B cell (primary cell): ENCODE data around the gene MTHFD2L. TPM values are rescaled to one million over a fixed set of nuclear protein-coding genes. Genes with fewer than 3 reads are reported as not detected.

Experiments
- ATAC-seq: fragments of 200-7000 bp; cut with Tn5 transposase; one replicate; pipeline ENCODE4 v1.10.0; 2021; ENCODE audit warnings: low read depth, mild to moderate bottlenecking, moderate number of reproducible peaks, moderate library complexity
- CTCF ChIA-PET: fragments of 350-600 bp; sonication (Branson Sonifier 250); formaldehyde crosslinking; loops from one replicate; lab custom pipeline; 2021; ENCODE audit warnings: antibody characterized with exemption, inconsistent platforms; lab: Charles Lee
- POLR2A ChIA-PET: fragments of 350-600 bp; sonication (Branson Sonifier 250); formaldehyde crosslinking; loops from one replicate; lab custom pipeline; 2021; ENCODE audit warnings: antibody characterized with exemption; lab: Charles Lee
- DNase-seq: peaks from one replicate; pipeline ENCODE4 v3.0.0; 2013
- H2AFZ ChIP-seq: 2 replicates; pipeline ENCODE4 v1.6.1; 2012; ENCODE audit warnings: mild to moderate bottlenecking, low read depth, low read length; ENCODE audit not compliant: insufficient read depth, poor library complexity, severe bottlenecking
- H3K27ac ChIP-seq, 2 donors: 1 replicate in 1 of 2; 2 replicates in 1 of 2; pipeline ENCODE4 v1.5.1; 2012 to 2013; ENCODE audit warnings: low read length in 2 of 2, mild to moderate bottlenecking in 2 of 2, moderate library complexity in 1 of 2
- H3K27me3 ChIP-seq, 4 experiments: fragments of 200-600 bp in 1 of 4; sonication (generic) in 1 of 4; replicated peaks in 1 of 4; 1 replicate in 2 of 4; 2 replicates in 2 of 4; pipeline versions ENCODE4 v1.6.1 to v1.7.0; 2013 to 2016; ENCODE audit warnings: low read length in 3 of 4, mild to moderate bottlenecking in 2 of 4, mixed read lengths in 1 of 4, moderate library complexity in 1 of 4; ENCODE audit not compliant: insufficient read depth in 4 of 4, control insufficient read depth in 3 of 4; ENCODE audit errors: control extremely low read depth in 1 of 4
- H3K36me3 ChIP-seq, 2 experiments: replicated peaks in 1 of 2; 1 replicate in 1 of 2; 2 replicates in 1 of 2; pipeline versions ENCODE4 v1.6.1 to v1.7.1; 2013; ENCODE audit warnings: low read length in 1 of 2; ENCODE audit not compliant: insufficient read depth in 2 of 2, control insufficient read depth in 1 of 2; ENCODE audit errors: control extremely low read depth in 1 of 2, extremely low read depth in 1 of 2
- H3K4me1 ChIP-seq, 2 donors: fragments of 200-600 bp in 1 of 2; sonication (generic) in 1 of 2; 1 replicate in 1 of 2; 2 replicates in 1 of 2; pipeline versions ENCODE4 v1.5.1 to v1.6.1; 2013 to 2017; ENCODE audit warnings: low read length in 2 of 2; ENCODE audit not compliant: control insufficient read depth in 2 of 2, insufficient read depth in 2 of 2
- H3K4me2 ChIP-seq: replicated peaks from 2 replicates; pipeline ENCODE3; 2012; ENCODE audit warnings: mild to moderate bottlenecking, low read depth, low read length; ENCODE audit not compliant: poor library complexity, severe bottlenecking
- H3K4me3 ChIP-seq, 5 experiments: fragments of 200-600 bp in 1 of 5; sonication (generic) in 1 of 5; 1 replicate in 3 of 5; 2 replicates in 2 of 5; pipeline versions ENCODE4 v1.5.1 to v1.7.0; 2011 to 2016; ENCODE audit warnings: low read length in 4 of 5, mild to moderate bottlenecking in 4 of 5, low read depth in 2 of 5, control low read depth in 1 of 5, moderate library complexity in 1 of 5; ENCODE audit not compliant: insufficient read depth in 1 of 5; ENCODE audit errors: control extremely low read depth in 1 of 5, extremely low read depth in 1 of 5
- H3K79me2 ChIP-seq: fragments of 200-600 bp; sonication (generic); one replicate; pipeline ENCODE4 v1.6.0; 2016; ENCODE audit warnings: low read length; ENCODE audit not compliant: control insufficient read depth, insufficient read depth
- H3K9ac ChIP-seq: fragments of 200-600 bp; sonication (generic); 2 replicates; pipeline ENCODE4 v1.6.1; 2017; ENCODE audit warnings: mild to moderate bottlenecking, low read length, moderate library complexity
- H3K9me3 ChIP-seq, 3 donors: one replicate each; pipeline versions ENCODE4 v1.6.1 to v1.7.1; 2013; ENCODE audit warnings: low read length in 2 of 3; ENCODE audit not compliant: control insufficient read depth in 2 of 3, insufficient read depth in 1 of 3; ENCODE audit errors: control extremely low read depth in 1 of 3
- H4K20me1 ChIP-seq: 2 replicates; pipeline ENCODE4 v1.6.0; 2012; ENCODE audit warnings: mild to moderate bottlenecking, low read length; ENCODE audit not compliant: insufficient read depth, control insufficient read depth, poor library complexity, severe bottlenecking
- H3K27ac Mint-ChIP-seq: one replicate; pipeline ENCODE4 v1.8.0; 2021; ENCODE audit warnings: mixed read lengths
- H3K27me3 Mint-ChIP-seq: one replicate; pipeline ENCODE4 v1.8.0; 2021; ENCODE audit warnings: mixed read lengths
- H3K4me1 Mint-ChIP-seq: one replicate; pipeline ENCODE4 v1.8.0; 2021; ENCODE audit warnings: mixed read lengths
- H3K4me3 Mint-ChIP-seq: one replicate; pipeline ENCODE4 v1.8.0; 2021; ENCODE audit warnings: mixed read lengths
- H3K9me3 Mint-ChIP-seq: one replicate; pipeline ENCODE4 v1.8.0; 2022; ENCODE audit warnings: mixed read lengths; ENCODE audit not compliant: insufficient read depth
- CTCF ChIP-seq: fragments of 200-600 bp; IDR thresholded peaks from one replicate; pipeline ENCODE4 v1.8.0; 2022; ENCODE audit warnings: antibody characterized with exemption, mild to moderate bottlenecking
- EZH2 ChIP-seq: IDR thresholded peaks from 2 replicates; pipeline ENCODE4 v1.6.1; 2012; ENCODE audit warnings: borderline replicate concordance, low read depth, mild to moderate bottlenecking, moderate library complexity, low read length; ENCODE audit not compliant: insufficient read depth, poor library complexity, severe bottlenecking
- WGBS: methylation state at CpG from one replicate; pipeline ENCODE4 v1.1.5; 2013; ENCODE audit warnings: missing lambda C conversion rate; ENCODE audit not compliant: insufficient coverage; 5-methylcytosine and 5-hydroxymethylcytosine counted together
- intact Hi-C: fragments of 100-400 bp; cut with micrococcal nuclease; formaldehyde crosslinking; loops from one replicate; pipeline ENCODE4 v1.10.0; 2022
- polyA minus RNA-seq: library from RNA; depleted of rRNA, polyadenylated mRNA; stranded (reverse); fragments of >200 nt; gene quantifications from 2 replicates; pipeline ENCODE4 v1.2.3, GENCODE V29; 2012
- polyA plus RNA-seq: library from polyadenylated mRNA; depleted of rRNA; stranded (reverse); fragments of >200 nt; gene quantifications from 2 replicates; pipeline ENCODE4 v1.2.3, GENCODE V29; 2012
- total RNA-seq, 2 donors: library from RNA; stranded (reverse); fragments of 120-200 nt in 1 of 2; gene quantifications; 1 replicate in 1 of 2; 2 replicates in 1 of 2; pipeline versions ENCODE4 v1.2.3 to v1.2.4, GENCODE V29; 2013 to 2022

The MTHFD2L gene
- 12.6 and 13.3 TPM in 2 replicates for total RNA-seq
- total RNA-seq (2013), result 20.8 TPM
- polyA plus RNA-seq, result 5.5 and 14.0 TPM in 2 replicates
- 8.5 and 12.8 TPM in 2 replicates for polyA minus RNA-seq

GRCh38 chr4:74157561-74158465 is at the start of gene MTHFD2L:
TSS of gene MTHFD2L (plus strand) at chr4:74158118. CDS start at chr4:74158139, 21 bp downstream.
- Histone ChIP-seq H2AFZ (peak within 1 kb of the TSS; percentile 92), H3K9me3 (no peaks in the 10 kb centered on the region), H3K27me3 (peaks cover 0 to 9% (median 1%) of the 10 kb centered on the region in 4 experiments), H4K20me1 (no peaks in the 10 kb centered on the region), H3K36me3 (peaks cover 2 to 7% of the 10 kb centered on the region in 2 experiments), H3K4me3 (peak within 1 kb of the TSS; percentile 66 to 84 (median 71)), H3K9ac (peak within 1 kb of the TSS; percentile 75), H3K4me2 (peak within 1 kb of the TSS; percentile 83), H3K79me2 (peaks cover 22% of the 10 kb centered on the region), H3K27ac (peak within 1 kb of the TSS; percentile 67 to 75), H3K4me1 (peaks cover 11 to 13% of the 10 kb centered on the region in 2 donors)
- ATAC-seq (peak; percentile 97), DNase-seq (peak; percentile 87)
- TF ChIP-seq EZH2 (no peak), CTCF (no peak)
- Mint-ChIP-seq H3K27me3 (peaks cover 11% of the 10 kb centered on the region), H3K4me3 (peak within 1 kb of the TSS; percentile 97), H3K9me3 (no peaks in the 10 kb centered on the region), H3K27ac (peak within 1 kb of the TSS; percentile 92), H3K4me1 (peaks cover 21% of the 10 kb centered on the region)
- WGBS, result under 1% methylated on average over 78 of the region's 78 CpGs
- intact Hi-C loops, result loop anchor here (1.0 to 5.0 kb wide), 5 partner anchors 31 to 1357 kb away; partner anchors contain the start of genes ANKRD17, COX18, RCHY1 and THAP6
- ChIA-PET POLR2A (interaction anchor here (0.5 to 0.7 kb wide), 2 partner anchors 10 to 899 kb away, joined by 3 to 4 read pairs; partner anchors contain the start of gene ANKRD17), CTCF (interaction anchor here (1.2 kb wide), 1 partner anchor 47 kb away, joined by 3 read pairs; no protein-coding TSS in a partner anchor)
